GM20000 (cell line): Measurements from ENCODE around the gene NPIPB2.
"Not testable (repeated sequence)": the region's sequence is repeated elsewhere in the genome, so short reads cannot be mapped to it uniquely, and the experiment has no call there.

Experiments used
- DNase-seq: peaks from one replicate; pipeline ENCODE4 v3.0.0; 2012; ENCODE audit warnings: low spot score
- CTCF ChIP-seq: IDR thresholded peaks from 2 replicates; pipeline ENCODE4 v1.5.1; 2012; ENCODE audit warnings: mild to moderate bottlenecking, control low read depth; ENCODE audit errors: extremely low read depth, missing control alignments

Gene NPIPB2

GRCh38 chr16:11967195-11967911 is 25.5 kb upstream of the NPIPB2 start:
- TF ChIP-seq CTCF, result no peak
- DNase-seq, result no peak

- DNase-seq, result peak; percentile 61
Measured at GRCh38 chr16:11966173-11966572, 24.3 kb upstream of the NPIPB2 start.

GRCh38 chr16:11964761-11965551 is 23.1 kb upstream of the NPIPB2 start, which contains the start of gene TNFRSF17:
TSS of gene TNFRSF17 (plus strand) at chr16:11965210. CDS start at chr16:11965325, 115 bp downstream.
- no peak for TF ChIP-seq CTCF
- peak; percentile 72 for DNase-seq

More at GRCh38 chr16:11966173-11966572, 24.3 kb upstream of the NPIPB2 start:
- no peak for TF ChIP-seq CTCF

- no peak for TF ChIP-seq CTCF
Measured at GRCh38 chr16:11963706-11964105, 21.9 kb upstream of the NPIPB2 start.

GRCh38 chr16:11962978-11963377 is 21.1 kb upstream of the NPIPB2 start:
- not testable (repeated sequence) for DNase-seq

More at GRCh38 chr16:11963706-11964105, 21.9 kb upstream of the NPIPB2 start:
- DNase-seq, result no peak

- not testable (repeated sequence) for DNase-seq
Measured at GRCh38 chr16:11962457-11962856, 20.6 kb upstream of the NPIPB2 start.

GRCh38 chr16:11957591-11958395 is 15.9 kb upstream of the NPIPB2 start:
- DNase-seq, result no peak
- no peak for TF ChIP-seq CTCF

GRCh38 chr16:11956558-11956957 is 14.7 kb upstream of the NPIPB2 start:
- no peak for DNase-seq
- TF ChIP-seq CTCF, result no peak
